ENCODE data around the gene LPP. TPM values are rescaled to one million over a fixed set of nuclear protein-coding genes. Genes with fewer than 3 reads are reported as not detected.
A peak's percentile ranks its signal among the peaks of the same experiment; 100 is the strongest.

LPP gene
- total and polyA plus RNA-seq, 2 of the 13 experiments (the other 11 are each of a cell fraction or from before 2014, with no cell fraction given) = 19.2 to 29.9 TPM

DNA sequence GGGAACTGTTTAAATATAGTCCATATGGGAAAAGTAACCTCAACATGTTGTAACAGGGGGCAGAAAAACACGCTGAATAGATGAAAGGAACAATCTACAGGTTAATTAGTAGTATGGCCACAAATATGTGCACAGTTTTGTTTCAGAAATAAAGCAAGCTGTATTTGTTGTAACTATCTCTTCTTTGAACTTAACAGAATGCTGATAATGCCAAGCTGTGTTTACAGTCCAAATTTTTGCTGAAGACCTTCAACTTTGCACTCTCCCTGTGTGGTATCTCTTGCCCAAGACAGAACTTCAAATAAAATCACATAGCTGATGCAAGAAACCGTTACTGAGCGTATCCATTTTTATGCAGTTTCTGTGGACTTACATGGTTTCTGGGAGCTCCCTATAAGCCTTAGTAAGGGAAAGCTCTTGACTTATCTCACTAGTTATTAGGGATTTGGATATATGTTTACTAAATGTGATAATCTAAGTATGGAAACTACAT, 592.4 kb downstream of the LPP start (continued):
- TF ChIP-seq ZNF574 (CRISPR knock-in tag; IDR thresholded peaks at IDR 0.05) = peak; percentile 42; the same call in 1 of the 2 replicates
- peak; percentile 98 for TF ChIP-seq HOXD1 (CRISPR knock-in tag; IDR thresholded peaks at IDR 0.05)
- TF ChIP-seq ZNF143 (CRISPR knock-in tag; IDR thresholded peaks at IDR 0.05) = no peak
- TF ChIP-seq SALL1 (CRISPR knock-in tag; IDR thresholded peaks at IDR 0.05) = peak; percentile 90; the same call in 1 of the 2 replicates
- no peak for TF ChIP-seq REXO4 (CRISPR knock-in tag; IDR thresholded peaks at IDR 0.05; ENCODE audit: borderline replicate concordance)
- peak; percentile 85; the same call in 1 of the 2 replicates for TF ChIP-seq ZNF12 (CRISPR knock-in tag; IDR thresholded peaks at IDR 0.05)
- TF ChIP-seq SIX4 (CRISPR knock-in tag; IDR thresholded peaks at IDR 0.05) = peak; percentile 88
- peak; percentile 90 for TF ChIP-seq FOSL2 (CRISPR knock-in tag; IDR thresholded peaks at IDR 0.05)
- TF ChIP-seq MEIS2 (CRISPR knock-in tag; IDR thresholded peaks at IDR 0.05) = peak; percentile 90
- TF ChIP-seq FOXK1 (CRISPR knock-in tag; IDR thresholded peaks at IDR 0.05; ENCODE audit: borderline replicate concordance, low read depth) = peak; percentile 96
- TF ChIP-seq SSRP1 (CRISPR knock-in tag; IDR thresholded peaks at IDR 0.05) = 0 out of 2 replicates have a peak, but pooled peaks have one; percentile 10
- TF ChIP-seq TRIM22 (IDR thresholded peaks at IDR 0.05) = no peak
- no peak for TF ChIP-seq ZNF841 (CRISPR knock-in tag; IDR thresholded peaks at IDR 0.05; ENCODE audit: borderline replicate concordance)
- no peak for TF ChIP-seq ZFP62 (CRISPR knock-in tag; IDR thresholded peaks at IDR 0.05)
- TF ChIP-seq SALL2 (CRISPR knock-in tag; IDR thresholded peaks at IDR 0.05) = peak; percentile 91
- no peak for TF ChIP-seq ZNF768 (CRISPR knock-in tag; IDR thresholded peaks at IDR 0.05)
- TF ChIP-seq LBX2 (CRISPR knock-in tag; IDR thresholded peaks at IDR 0.05; ENCODE audit: borderline replicate concordance) = no peak
- TF ChIP-seq, protein P1, sequence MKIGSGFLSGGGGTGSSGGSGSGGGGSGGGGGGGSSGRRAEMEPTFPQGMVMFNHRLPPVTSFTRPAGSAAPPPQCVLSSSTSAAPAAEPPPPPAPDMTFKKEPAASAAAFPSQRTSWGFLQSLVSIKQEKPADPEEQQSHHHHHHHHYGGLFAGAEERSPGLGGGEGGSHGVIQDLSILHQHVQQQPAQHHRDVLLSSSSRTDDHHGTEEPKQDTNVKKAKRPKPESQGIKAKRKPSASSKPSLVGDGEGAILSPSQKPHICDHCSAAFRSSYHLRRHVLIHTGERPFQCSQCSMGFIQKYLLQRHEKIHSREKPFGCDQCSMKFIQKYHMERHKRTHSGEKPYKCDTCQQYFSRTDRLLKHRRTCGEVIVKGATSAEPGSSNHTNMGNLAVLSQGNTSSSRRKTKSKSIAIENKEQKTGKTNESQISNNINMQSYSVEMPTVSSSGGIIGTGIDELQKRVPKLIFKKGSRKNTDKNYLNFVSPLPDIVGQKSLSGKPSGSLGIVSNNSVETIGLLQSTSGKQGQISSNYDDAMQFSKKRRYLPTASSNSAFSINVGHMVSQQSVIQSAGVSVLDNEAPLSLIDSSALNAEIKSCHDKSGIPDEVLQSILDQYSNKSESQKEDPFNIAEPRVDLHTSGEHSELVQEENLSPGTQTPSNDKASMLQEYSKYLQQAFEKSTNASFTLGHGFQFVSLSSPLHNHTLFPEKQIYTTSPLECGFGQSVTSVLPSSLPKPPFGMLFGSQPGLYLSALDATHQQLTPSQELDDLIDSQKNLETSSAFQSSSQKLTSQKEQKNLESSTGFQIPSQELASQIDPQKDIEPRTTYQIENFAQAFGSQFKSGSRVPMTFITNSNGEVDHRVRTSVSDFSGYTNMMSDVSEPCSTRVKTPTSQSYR (CRISPR knock-in tag; IDR thresholded peaks at IDR 0.05; ENCODE audit: borderline replicate concordance) = peak; percentile 73; the same call in 1 of the 2 replicates
- TF ChIP-seq, protein P2, sequence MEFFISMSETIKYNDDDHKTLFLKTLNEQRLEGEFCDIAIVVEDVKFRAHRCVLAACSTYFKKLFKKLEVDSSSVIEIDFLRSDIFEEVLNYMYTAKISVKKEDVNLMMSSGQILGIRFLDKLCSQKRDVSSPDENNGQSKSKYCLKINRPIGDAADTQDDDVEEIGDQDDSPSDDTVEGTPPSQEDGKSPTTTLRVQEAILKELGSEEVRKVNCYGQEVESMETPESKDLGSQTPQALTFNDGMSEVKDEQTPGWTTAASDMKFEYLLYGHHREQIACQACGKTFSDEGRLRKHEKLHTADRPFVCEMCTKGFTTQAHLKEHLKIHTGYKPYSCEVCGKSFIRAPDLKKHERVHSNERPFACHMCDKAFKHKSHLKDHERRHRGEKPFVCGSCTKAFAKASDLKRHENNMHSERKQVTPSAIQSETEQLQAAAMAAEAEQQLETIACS (CRISPR knock-in tag; IDR thresholded peaks at IDR 0.05) = no peak
- TF ChIP-seq PLRG1 (conservative IDR thresholded peaks at IDR 0.05) = no peak
- TF ChIP-seq ZNF275 (CRISPR knock-in tag; IDR thresholded peaks at IDR 0.05; ENCODE audit: borderline replicate concordance) = peak; percentile 64; the same call in 1 of the 2 replicates
